B cell (primary cell): ENCODE data around the gene ANKRD44.

Experiments
- EZH2 ChIP-seq: IDR thresholded peaks from 2 replicates; pipeline ENCODE4 v1.6.1; 2012; ENCODE audit warnings: borderline replicate concordance, low read depth, mild to moderate bottlenecking, moderate library complexity, low read length; ENCODE audit not compliant: insufficient read depth, poor library complexity, severe bottlenecking
- TF ChIP-seq, protein P1 (sequence below): fragments of 200-600 bp; IDR thresholded peaks from one replicate; pipeline ENCODE4 v1.8.0; 2022; ENCODE audit warnings: antibody characterized with exemption, mild to moderate bottlenecking

DNA sequence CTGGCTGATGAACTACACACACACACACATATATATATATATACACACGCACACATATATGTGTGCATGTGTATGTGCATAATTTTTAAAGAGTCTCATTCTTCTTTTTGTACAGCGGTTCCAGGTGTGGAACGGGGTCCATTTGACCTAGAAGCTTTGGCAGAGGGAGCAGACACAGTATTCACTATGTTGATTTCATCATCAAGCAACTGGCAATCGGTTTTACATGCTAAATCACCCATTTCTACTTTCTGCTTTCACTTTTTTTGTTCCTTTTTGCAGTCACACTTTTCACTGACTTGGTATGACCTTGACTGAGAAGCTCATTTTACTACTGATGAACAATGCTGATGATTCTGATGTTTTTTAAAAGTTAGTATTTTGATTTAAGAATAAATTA, 321.1 kb downstream of the ANKRD44 start:
- TF ChIP-seq, protein P1, sequence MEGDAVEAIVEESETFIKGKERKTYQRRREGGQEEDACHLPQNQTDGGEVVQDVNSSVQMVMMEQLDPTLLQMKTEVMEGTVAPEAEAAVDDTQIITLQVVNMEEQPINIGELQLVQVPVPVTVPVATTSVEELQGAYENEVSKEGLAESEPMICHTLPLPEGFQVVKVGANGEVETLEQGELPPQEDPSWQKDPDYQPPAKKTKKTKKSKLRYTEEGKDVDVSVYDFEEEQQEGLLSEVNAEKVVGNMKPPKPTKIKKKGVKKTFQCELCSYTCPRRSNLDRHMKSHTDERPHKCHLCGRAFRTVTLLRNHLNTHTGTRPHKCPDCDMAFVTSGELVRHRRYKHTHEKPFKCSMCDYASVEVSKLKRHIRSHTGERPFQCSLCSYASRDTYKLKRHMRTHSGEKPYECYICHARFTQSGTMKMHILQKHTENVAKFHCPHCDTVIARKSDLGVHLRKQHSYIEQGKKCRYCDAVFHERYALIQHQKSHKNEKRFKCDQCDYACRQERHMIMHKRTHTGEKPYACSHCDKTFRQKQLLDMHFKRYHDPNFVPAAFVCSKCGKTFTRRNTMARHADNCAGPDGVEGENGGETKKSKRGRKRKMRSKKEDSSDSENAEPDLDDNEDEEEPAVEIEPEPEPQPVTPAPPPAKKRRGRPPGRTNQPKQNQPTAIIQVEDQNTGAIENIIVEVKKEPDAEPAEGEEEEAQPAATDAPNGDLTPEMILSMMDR, result no peak
- TF ChIP-seq EZH2, result no peak
